GM23338 (cell line): ENCODE results near the gene MEOX2. TPM values are rescaled to one million over a fixed set of nuclear protein-coding genes. Genes with fewer than 3 reads are reported as not detected.

ENCODE experiments used
- ATAC-seq: fragments of 200-7000 bp; cut with Tn5 transposase; 3 replicates; pipeline ENCODE4 v1.9.1; 2020
- DNase-seq: peaks from one replicate; pipeline ENCODE4 v3.0.0-alpha.2; 2015; ENCODE audit warnings: low spot score
- H2AFZ ChIP-seq: fragments of 200-600 bp; sonication (generic); 2 replicates; pipeline ENCODE4 v1.8.0; 2016; ENCODE audit warnings: antibody characterized with exemption, mild to moderate bottlenecking, moderate library complexity
- H3F3A ChIP-seq: fragments of 200-600 bp; sonication (generic); replicated peaks from 2 replicates; pipeline ENCODE4 v1.8.0; 2017; ENCODE audit warnings: antibody characterized with exemption, mixed run types, low read depth
- H3K27ac ChIP-seq: fragments of 200-600 bp; sonication (generic); 2 replicates; pipeline ENCODE4 v1.6.1; 2016; ENCODE audit warnings: low read depth
- H3K27me3 ChIP-seq: fragments of 200-600 bp; sonication (generic); 2 replicates; pipeline ENCODE4 v1.8.0; 2016; ENCODE audit warnings: mild to moderate bottlenecking, mixed run types, moderate library complexity; ENCODE audit not compliant: insufficient read depth
- H3K36me3 ChIP-seq: fragments of 200-600 bp; sonication (generic); 2 replicates; pipeline ENCODE4 v1.8.0; 2016; ENCODE audit warnings: mild to moderate bottlenecking; ENCODE audit not compliant: insufficient read depth
- H3K4me1 ChIP-seq: fragments of 200-600 bp; sonication (generic); 2 replicates; pipeline ENCODE4 v1.8.0; 2016; ENCODE audit warnings: mild to moderate bottlenecking, moderate library complexity; ENCODE audit not compliant: insufficient read depth
- H3K4me2 ChIP-seq: fragments of 200-600 bp; sonication (generic); 2 replicates; pipeline ENCODE4 v1.7.1; 2017; ENCODE audit warnings: mixed run types
- H3K4me3 ChIP-seq: fragments of 200-600 bp; sonication (generic); 2 replicates; pipeline ENCODE4 v1.6.1; 2016; ENCODE audit warnings: mixed run types
- H3K79me2 ChIP-seq: fragments of 200-600 bp; sonication (generic); replicated peaks from 2 replicates; pipeline ENCODE4 v1.8.0; 2017; ENCODE audit warnings: mild to moderate bottlenecking; ENCODE audit not compliant: insufficient read depth
- H3K9me2 ChIP-seq: fragments of 200-600 bp; sonication (generic); 2 replicates; pipeline ENCODE4 v1.8.0; 2017; ENCODE audit not compliant: insufficient read depth
- H4K20me1 ChIP-seq: fragments of 200-600 bp; sonication (generic); replicated peaks from 2 replicates; pipeline ENCODE4 v1.8.0; 2017; ENCODE audit warnings: mild to moderate bottlenecking; ENCODE audit not compliant: insufficient read depth
- H3K27ac Mint-ChIP-seq: 2 replicates; pipeline ENCODE4 v1.8.0; 2020; ENCODE audit warnings: inconsistent platforms, mild to moderate bottlenecking, moderate library complexity, mixed read lengths
- H3K27me3 Mint-ChIP-seq: 3 replicates; pipeline ENCODE4 v1.8.0; 2022; ENCODE audit warnings: low read depth, mild to moderate bottlenecking, moderate library complexity, mixed read lengths, inconsistent platforms; ENCODE audit not compliant: insufficient read depth, poor library complexity
- H3K36me3 Mint-ChIP-seq: 3 replicates; pipeline ENCODE4 v1.8.0; 2021; ENCODE audit warnings: low read depth, mild to moderate bottlenecking, inconsistent platforms, moderate library complexity, mixed read lengths
- H3K4me1 Mint-ChIP-seq: 3 replicates; pipeline ENCODE4 v1.8.0; 2020; ENCODE audit warnings: mild to moderate bottlenecking, inconsistent platforms, mixed read lengths
- H3K4me3 Mint-ChIP-seq: 3 replicates; pipeline ENCODE4 v1.8.0; 2021; ENCODE audit warnings: moderate library complexity, mild to moderate bottlenecking, inconsistent platforms, mixed read lengths
- H3K9me3 Mint-ChIP-seq: 3 replicates; pipeline ENCODE4 v1.8.0; 2020; ENCODE audit warnings: moderate library complexity, mild to moderate bottlenecking, inconsistent platforms, mixed read lengths
- CREB1 ChIP-seq: fragments of 250-450 bp; sonication (Bioruptor Pico); IDR thresholded peaks from 2 replicates; pipeline ENCODE4 v1.5.0; 2020; ENCODE audit warnings: low read depth, mild to moderate bottlenecking, moderate library complexity
- EZH2phosphoT487 ChIP-seq: fragments of 200-600 bp; sonication (generic); IDR thresholded peaks from one replicate; pipeline ENCODE4 v1.8.1; 2018; ENCODE audit warnings: antibody characterized with exemption; ENCODE audit not compliant: unreplicated experiment
- ZNF114 ChIP-seq: fragments of 250-450 bp; sonication (Bioruptor Pico); IDR thresholded peaks from 2 replicates; pipeline ENCODE4 v1.5.0; 2020; ENCODE audit warnings: mild to moderate bottlenecking, moderate library complexity
- ZNF331 ChIP-seq: fragments of 250-450 bp; sonication (Bioruptor Pico); IDR thresholded peaks from 2 replicates; pipeline ENCODE4 v1.5.0; 2020; ENCODE audit warnings: low read depth, mild to moderate bottlenecking, moderate library complexity
- polyA plus RNA-seq: library from polyadenylated mRNA; unstranded; fragments of >200 nt; fragmentation: Nextera tagmentation; extraction: Ambion mirVana; gene quantifications from 2 replicates; pipeline ENCODE4 v1.2.1, GENCODE V29; 2016
- total RNA-seq: library from RNA; depleted of rRNA; stranded (reverse); fragments of >200 nt; shearing (Covaris generic); gene quantifications from 2 replicates; pipeline ENCODE4 v1.2.3, GENCODE V29; 2014
- TF ChIP-seq, protein P1 (sequence below): fragments of 250-450 bp; sonication (Bioruptor Pico); IDR thresholded peaks from 2 replicates; pipeline ENCODE4 v1.5.0; 2020; ENCODE audit warnings: mild to moderate bottlenecking, moderate library complexity
- TF ChIP-seq, protein P2 (sequence below): IDR thresholded peaks from one replicate; pipeline ENCODE4 v1.6.1; 2018; ENCODE audit warnings: antibody characterized with exemption; ENCODE audit not compliant: unreplicated experiment
- TF ChIP-seq, protein P3 (sequence below): IDR thresholded peaks from 2 replicates; pipeline ENCODE4 v1.6.1; 2016; ENCODE audit warnings: antibody characterized with exemption
- TF ChIP-seq, protein P4 (sequence below), 2 experiments: fragments of 200-600 bp in 1 of 2; sonication (generic) in 1 of 2; conservative IDR thresholded peaks; 2 replicates each; pipeline versions ENCODE4 v1.5.1 to v1.6.1; 2016 to 2017; ENCODE audit warnings: antibody characterized with exemption in 2 of 2, low read depth in 2 of 2, mild to moderate bottlenecking in 2 of 2, moderate library complexity in 1 of 2

Gene MEOX2
- total and polyA plus RNA-seq, 2 experiments from 2014 or later, result 0.50 to 1.2 TPM

DNA sequence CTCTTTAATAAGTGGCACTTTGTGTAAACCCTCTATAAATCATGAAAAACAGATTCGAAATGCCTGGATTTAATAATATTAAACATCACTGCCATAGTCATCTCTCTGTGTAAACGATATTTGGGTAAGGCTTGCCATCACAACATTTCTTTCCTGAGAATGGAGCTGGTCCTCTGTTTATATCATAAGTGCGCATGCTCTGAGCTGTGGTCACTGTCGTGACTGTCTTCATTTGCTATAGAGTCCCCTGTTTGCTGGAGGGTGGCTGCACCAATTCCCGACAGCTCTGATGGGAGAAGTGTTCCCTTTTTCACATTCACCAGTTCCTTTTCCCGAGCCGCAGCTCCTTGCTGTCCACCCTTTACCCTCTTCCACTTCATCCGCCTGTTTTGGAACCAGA, 74.3 kb downstream of the MEOX2 start (continued):
- TF ChIP-seq, protein P1, sequence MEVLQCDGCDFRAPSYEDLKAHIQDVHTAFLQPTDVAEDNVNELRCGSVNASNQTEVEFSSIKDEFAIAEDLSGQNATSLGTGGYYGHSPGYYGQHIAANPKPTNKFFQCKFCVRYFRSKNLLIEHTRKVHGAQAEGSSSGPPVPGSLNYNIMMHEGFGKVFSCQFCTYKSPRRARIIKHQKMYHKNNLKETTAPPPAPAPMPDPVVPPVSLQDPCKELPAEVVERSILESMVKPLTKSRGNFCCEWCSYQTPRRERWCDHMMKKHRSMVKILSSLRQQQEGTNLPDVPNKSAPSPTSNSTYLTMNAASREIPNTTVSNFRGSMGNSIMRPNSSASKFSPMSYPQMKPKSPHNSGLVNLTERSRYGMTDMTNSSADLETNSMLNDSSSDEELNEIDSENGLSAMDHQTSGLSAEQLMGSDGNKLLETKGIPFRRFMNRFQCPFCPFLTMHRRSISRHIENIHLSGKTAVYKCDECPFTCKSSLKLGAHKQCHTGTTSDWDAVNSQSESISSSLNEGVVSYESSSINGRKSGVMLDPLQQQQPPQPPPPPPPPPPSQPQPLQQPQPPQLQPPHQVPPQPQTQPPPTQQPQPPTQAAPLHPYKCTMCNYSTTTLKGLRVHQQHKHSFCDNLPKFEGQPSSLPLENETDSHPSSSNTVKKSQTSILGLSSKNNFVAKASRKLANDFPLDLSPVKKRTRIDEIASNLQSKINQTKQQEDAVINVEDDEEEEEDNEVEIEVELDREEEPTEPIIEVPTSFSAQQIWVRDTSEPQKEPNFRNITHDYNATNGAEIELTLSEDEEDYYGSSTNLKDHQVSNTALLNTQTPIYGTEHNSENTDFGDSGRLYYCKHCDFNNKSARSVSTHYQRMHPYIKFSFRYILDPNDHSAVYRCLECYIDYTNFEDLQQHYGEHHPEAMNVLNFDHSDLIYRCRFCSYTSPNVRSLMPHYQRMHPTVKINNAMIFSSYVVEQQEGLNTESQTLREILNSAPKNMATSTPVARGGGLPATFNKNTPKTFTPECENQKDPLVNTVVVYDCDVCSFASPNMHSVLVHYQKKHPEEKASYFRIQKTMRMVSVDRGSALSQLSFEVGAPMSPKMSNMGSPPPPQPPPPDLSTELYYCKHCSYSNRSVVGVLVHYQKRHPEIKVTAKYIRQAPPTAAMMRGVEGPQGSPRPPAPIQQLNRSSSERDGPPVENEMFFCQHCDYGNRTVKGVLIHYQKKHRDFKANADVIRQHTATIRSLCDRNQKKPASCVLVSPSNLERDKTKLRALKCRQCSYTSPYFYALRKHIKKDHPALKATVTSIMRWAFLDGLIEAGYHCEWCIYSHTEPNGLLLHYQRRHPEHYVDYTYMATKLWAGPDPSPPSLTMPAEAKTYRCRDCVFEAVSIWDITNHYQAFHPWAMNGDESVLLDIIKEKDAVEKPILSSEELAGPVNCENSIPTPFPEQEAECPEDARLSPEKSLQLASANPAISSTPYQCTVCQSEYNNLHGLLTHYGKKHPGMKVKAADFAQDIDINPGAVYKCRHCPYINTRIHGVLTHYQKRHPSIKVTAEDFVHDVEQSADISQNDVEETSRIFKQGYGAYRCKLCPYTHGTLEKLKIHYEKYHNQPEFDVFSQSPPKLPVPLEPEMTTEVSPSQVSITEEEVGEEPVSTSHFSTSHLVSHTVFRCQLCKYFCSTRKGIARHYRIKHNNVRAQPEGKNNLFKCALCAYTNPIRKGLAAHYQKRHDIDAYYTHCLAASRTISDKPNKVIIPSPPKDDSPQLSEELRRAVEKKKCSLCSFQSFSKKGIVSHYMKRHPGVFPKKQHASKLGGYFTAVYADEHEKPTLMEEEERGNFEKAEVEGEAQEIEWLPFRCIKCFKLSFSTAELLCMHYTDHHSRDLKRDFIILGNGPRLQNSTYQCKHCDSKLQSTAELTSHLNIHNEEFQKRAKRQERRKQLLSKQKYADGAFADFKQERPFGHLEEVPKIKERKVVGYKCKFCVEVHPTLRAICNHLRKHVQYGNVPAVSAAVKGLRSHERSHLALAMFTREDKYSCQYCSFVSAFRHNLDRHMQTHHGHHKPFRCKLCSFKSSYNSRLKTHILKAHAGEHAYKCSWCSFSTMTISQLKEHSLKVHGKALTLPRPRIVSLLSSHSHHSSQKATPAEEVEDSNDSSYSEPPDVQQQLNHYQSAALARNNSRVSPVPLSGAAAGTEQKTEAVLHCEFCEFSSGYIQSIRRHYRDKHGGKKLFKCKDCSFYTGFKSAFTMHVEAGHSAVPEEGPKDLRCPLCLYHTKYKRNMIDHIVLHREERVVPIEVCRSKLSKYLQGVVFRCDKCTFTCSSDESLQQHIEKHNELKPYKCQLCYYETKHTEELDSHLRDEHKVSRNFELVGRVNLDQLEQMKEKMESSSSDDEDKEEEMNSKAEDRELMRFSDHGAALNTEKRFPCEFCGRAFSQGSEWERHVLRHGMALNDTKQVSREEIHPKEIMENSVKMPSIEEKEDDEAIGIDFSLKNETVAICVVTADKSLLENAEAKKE (CRISPR knock-in tag), result no peak
- no peak for TF ChIP-seq CREB1

DNA sequence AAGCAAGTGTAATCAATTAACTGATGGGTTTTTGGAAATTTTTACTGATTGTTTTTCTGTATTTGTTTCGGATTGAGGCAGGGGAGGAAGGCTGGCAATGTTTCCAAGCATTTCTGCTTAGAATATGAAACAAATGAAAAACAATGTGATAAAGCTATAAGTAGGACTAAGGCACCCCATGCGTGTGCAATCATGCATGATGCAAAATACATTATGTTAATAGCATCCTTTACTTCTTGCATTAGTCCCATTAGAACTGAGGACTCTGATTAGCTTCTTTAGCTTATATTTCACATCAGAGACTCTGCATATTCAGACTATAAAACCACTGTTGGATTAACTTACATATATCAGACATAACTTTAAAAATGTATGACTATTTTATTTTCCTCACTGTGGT, 76.0 kb downstream of the MEOX2 start:
- Histone ChIP-seq H2AFZ (no peak overlapping the region), H3K4me2 (no peak overlapping the region), H3K4me1 (peaks cover 9% of the 10 kb centered on the region; the same call in 1 of the 2 replicates), H3K36me3 (no peaks in the 10 kb centered on the region), H3F3A (no peaks in the 10 kb centered on the region), H3K79me2 (no peaks in the 10 kb centered on the region), H3K4me3 (no peak overlapping the region), H3K27ac (no peak overlapping the region), H4K20me1 (no peaks in the 10 kb centered on the region), H3K9me2 (no peaks in the 10 kb centered on the region), H3K27me3 (no peaks in the 10 kb centered on the region)
- no peak overlapping the region for H3K4me3 Mint-ChIP-seq
- no peak overlapping the region for H3K27ac Mint-ChIP-seq
- H3K27me3 Mint-ChIP-seq, result peaks cover 3% of the 10 kb centered on the region
- no peaks in the 10 kb centered on the region for H3K36me3 Mint-ChIP-seq
- no peaks in the 10 kb centered on the region for H3K9me3 Mint-ChIP-seq
- DNase-seq (no peak), ATAC-seq (no peak)
- H3K4me1 Mint-ChIP-seq, result peaks cover 5% of the 10 kb centered on the region; the same call in 2 of the 3 replicates
- no peak for TF ChIP-seq ZNF331 (CRISPR knock-in tag)
- TF ChIP-seq, protein P2, sequence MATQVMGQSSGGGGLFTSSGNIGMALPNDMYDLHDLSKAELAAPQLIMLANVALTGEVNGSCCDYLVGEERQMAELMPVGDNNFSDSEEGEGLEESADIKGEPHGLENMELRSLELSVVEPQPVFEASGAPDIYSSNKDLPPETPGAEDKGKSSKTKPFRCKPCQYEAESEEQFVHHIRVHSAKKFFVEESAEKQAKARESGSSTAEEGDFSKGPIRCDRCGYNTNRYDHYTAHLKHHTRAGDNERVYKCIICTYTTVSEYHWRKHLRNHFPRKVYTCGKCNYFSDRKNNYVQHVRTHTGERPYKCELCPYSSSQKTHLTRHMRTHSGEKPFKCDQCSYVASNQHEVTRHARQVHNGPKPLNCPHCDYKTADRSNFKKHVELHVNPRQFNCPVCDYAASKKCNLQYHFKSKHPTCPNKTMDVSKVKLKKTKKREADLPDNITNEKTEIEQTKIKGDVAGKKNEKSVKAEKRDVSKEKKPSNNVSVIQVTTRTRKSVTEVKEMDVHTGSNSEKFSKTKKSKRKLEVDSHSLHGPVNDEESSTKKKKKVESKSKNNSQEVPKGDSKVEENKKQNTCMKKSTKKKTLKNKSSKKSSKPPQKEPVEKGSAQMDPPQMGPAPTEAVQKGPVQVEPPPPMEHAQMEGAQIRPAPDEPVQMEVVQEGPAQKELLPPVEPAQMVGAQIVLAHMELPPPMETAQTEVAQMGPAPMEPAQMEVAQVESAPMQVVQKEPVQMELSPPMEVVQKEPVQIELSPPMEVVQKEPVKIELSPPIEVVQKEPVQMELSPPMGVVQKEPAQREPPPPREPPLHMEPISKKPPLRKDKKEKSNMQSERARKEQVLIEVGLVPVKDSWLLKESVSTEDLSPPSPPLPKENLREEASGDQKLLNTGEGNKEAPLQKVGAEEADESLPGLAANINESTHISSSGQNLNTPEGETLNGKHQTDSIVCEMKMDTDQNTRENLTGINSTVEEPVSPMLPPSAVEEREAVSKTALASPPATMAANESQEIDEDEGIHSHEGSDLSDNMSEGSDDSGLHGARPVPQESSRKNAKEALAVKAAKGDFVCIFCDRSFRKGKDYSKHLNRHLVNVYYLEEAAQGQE, result no peak
- TF ChIP-seq CREB1, result no peak
- TF ChIP-seq EZH2phosphoT487, result no peak
- TF ChIP-seq, protein P3, sequence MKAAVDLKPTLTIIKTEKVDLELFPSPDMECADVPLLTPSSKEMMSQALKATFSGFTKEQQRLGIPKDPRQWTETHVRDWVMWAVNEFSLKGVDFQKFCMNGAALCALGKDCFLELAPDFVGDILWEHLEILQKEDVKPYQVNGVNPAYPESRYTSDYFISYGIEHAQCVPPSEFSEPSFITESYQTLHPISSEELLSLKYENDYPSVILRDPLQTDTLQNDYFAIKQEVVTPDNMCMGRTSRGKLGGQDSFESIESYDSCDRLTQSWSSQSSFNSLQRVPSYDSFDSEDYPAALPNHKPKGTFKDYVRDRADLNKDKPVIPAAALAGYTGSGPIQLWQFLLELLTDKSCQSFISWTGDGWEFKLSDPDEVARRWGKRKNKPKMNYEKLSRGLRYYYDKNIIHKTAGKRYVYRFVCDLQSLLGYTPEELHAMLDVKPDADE, result no peak
- TF ChIP-seq, protein P4, sequence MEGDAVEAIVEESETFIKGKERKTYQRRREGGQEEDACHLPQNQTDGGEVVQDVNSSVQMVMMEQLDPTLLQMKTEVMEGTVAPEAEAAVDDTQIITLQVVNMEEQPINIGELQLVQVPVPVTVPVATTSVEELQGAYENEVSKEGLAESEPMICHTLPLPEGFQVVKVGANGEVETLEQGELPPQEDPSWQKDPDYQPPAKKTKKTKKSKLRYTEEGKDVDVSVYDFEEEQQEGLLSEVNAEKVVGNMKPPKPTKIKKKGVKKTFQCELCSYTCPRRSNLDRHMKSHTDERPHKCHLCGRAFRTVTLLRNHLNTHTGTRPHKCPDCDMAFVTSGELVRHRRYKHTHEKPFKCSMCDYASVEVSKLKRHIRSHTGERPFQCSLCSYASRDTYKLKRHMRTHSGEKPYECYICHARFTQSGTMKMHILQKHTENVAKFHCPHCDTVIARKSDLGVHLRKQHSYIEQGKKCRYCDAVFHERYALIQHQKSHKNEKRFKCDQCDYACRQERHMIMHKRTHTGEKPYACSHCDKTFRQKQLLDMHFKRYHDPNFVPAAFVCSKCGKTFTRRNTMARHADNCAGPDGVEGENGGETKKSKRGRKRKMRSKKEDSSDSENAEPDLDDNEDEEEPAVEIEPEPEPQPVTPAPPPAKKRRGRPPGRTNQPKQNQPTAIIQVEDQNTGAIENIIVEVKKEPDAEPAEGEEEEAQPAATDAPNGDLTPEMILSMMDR (conservative IDR thresholded peaks at IDR 0.05; ENCODE audit: low read depth in 2 of 2), result no peak
- TF ChIP-seq ZNF114 (CRISPR knock-in tag), result no peak
